GM12892 (cell line): Measurements from ENCODE around the gene RSPRY1.

Experiments
- POLR2A ChIP-seq: IDR thresholded peaks from 2 replicates; pipeline ENCODE4 v1.6.1; 2011; ENCODE audit warnings: low read depth, low read length, control low read depth
- POLR2AphosphoS5 ChIP-seq: IDR thresholded peaks from 2 replicates; pipeline ENCODE4 v1.6.1; 2011; ENCODE audit warnings: low read depth, low read length, control low read depth

- TF ChIP-seq POLR2AphosphoS5, result no peak
- TF ChIP-seq POLR2A, result no peak
Observed at GRCh38 chr16:57251352-57251751, 65.2 kb downstream of the RSPRY1 start.
